ENCODE data around the gene KCNK16.
"Not testable (repeated sequence)": the region's sequence is repeated elsewhere in the genome, so short reads cannot be mapped to it uniquely, and the experiment has no call there.

KCNK16 gene

DNA sequence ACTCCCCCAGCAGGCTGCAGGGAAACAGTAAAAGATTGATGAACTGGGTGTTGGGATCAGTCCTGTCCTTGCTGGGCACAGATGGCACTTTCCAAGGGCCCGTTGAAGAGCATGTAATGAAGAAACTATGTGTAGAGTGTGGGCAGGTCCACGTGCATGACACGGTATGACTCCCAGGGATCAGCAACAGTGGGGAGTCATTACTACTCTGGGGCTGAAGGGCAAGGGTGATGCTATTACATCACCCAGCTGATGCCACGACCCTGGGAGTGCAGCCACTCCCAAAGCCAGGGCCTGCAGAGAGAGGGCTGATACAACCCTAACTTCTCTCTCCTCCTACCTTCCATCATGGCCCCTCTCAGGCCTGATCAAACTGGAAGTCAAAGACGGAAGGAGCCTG is 28.4 kb downstream of the KCNK16 start:
- Histone ChIP-seq H3K4me3 (ENCODE audit: low read depth, low read length) (no peak overlapping the region), H3K36me3 (ENCODE audit: control insufficient read depth, insufficient read depth, low read length) (no peaks in the 10 kb centered on the region), H3K9me3 (ENCODE audit: control insufficient read depth, insufficient read depth, low read depth, low read length) (no peaks in the 10 kb centered on the region), H3K27me3 (ENCODE audit: control insufficient read depth, insufficient read depth, low read length) (no peaks in the 10 kb centered on the region), H3K27ac (ENCODE audit: low read depth, low read length) (no peak overlapping the region), H3K4me1 (ENCODE audit: control insufficient read depth, insufficient read depth, low read length) (peaks cover 27% of the 10 kb centered on the region), H3K9ac (ENCODE audit: low read length) (no peak overlapping the region)

DNA sequence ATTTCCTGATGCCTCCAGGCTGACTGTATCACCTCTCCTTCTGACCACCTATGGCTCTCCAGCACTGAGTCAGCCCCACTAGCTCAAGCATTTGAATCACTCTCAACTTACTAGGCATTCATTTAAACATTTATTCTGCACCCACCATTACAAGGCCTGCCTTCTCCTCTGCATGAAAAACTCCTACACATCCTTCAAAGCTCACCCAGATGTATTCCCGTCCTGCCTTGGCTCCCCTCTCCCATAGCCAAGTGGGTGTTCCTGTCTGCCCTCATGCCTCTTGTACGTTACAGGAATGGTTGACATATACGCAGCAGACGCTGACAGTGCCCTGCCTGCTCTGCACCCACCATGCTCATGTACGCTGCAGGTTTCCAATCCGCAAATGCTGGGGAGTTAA is 29.9 kb downstream of the KCNK16 start:
- no peak overlapping the region for H3K27ac ChIP-seq (ENCODE audit: low read depth, low read length)
- H3K4me3 ChIP-seq (ENCODE audit: low read depth, low read length), result no peak overlapping the region
- peaks cover 27% of the 10 kb centered on the region for H3K4me1 ChIP-seq (ENCODE audit: control insufficient read depth, insufficient read depth, low read length)
- no peaks in the 10 kb centered on the region for H3K9me3 ChIP-seq (ENCODE audit: control insufficient read depth, insufficient read depth, low read depth, low read length)
- no peak overlapping the region for H3K9ac ChIP-seq (ENCODE audit: low read length)
- no peaks in the 10 kb centered on the region for H3K27me3 ChIP-seq (ENCODE audit: control insufficient read depth, insufficient read depth, low read length)
- no peaks in the 10 kb centered on the region for H3K36me3 ChIP-seq (ENCODE audit: control insufficient read depth, insufficient read depth, low read length)

DNA sequence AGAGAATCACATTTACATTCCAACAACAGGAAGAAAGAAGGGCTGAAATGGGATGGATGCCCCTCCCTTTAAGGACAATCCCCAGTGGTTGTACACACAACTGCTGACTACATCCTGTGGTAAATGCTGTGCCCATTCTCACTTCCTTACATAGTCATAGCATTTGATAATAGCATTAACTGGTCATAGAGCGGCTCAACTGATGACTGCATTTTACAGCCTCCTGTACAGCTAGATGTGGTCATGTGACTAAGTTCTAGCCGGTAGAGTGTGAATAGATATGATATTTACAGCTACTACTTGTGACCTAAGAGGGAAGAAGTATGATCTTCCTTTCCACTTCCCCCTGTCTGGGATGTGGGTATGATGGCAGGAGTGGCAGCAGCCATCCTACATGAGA is 33.0 kb downstream of the KCNK16 start:
- H3K9me3 ChIP-seq (ENCODE audit: control insufficient read depth, insufficient read depth, low read depth, low read length), result no peaks in the 10 kb centered on the region

DNA sequence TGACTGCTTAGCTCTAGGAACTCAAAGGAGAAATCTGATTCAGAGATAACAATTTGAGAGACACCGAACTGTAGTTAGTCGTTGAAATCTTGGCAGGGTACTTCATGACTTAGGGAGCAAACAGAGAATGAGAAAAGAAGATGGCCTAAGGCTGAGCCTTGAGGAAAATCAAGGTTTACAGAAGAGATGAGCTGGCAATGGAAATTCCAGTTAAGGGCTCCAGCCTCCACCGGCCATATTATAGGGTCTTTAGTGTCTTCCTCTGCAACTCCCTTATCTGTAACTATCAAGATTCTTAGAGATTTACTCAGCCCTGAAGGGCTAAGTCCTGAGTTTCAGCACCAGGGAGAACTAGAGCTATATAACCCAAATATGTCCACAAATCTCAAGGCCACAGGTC is 34.9 kb downstream of the KCNK16 start:
- Histone ChIP-seq H3K36me3 (ENCODE audit: control insufficient read depth, insufficient read depth, low read length) (no peaks in the 10 kb centered on the region), H3K9ac (ENCODE audit: low read length) (no peak overlapping the region), H3K4me1 (ENCODE audit: control insufficient read depth, insufficient read depth, low read length) (peaks cover 18% of the 10 kb centered on the region), H3K27ac (ENCODE audit: low read depth, low read length) (no peak overlapping the region), H3K27me3 (ENCODE audit: control insufficient read depth, insufficient read depth, low read length) (no peaks in the 10 kb centered on the region), H3K4me3 (ENCODE audit: low read depth, low read length) (no peak overlapping the region), H3K9me3 (ENCODE audit: control insufficient read depth, insufficient read depth, low read depth, low read length) (no peaks in the 10 kb centered on the region)

More for the DNA sequence above, 33.0 kb downstream of the KCNK16 start:
- Histone ChIP-seq H3K4me3 (ENCODE audit: low read depth, low read length) (no peak overlapping the region), H3K4me1 (ENCODE audit: control insufficient read depth, insufficient read depth, low read length) (peaks cover 18% of the 10 kb centered on the region), H3K36me3 (ENCODE audit: control insufficient read depth, insufficient read depth, low read length) (no peaks in the 10 kb centered on the region), H3K27ac (ENCODE audit: low read depth, low read length) (no peak overlapping the region), H3K27me3 (ENCODE audit: control insufficient read depth, insufficient read depth, low read length) (no peaks in the 10 kb centered on the region), H3K9ac (ENCODE audit: low read length) (no peak overlapping the region)

DNA sequence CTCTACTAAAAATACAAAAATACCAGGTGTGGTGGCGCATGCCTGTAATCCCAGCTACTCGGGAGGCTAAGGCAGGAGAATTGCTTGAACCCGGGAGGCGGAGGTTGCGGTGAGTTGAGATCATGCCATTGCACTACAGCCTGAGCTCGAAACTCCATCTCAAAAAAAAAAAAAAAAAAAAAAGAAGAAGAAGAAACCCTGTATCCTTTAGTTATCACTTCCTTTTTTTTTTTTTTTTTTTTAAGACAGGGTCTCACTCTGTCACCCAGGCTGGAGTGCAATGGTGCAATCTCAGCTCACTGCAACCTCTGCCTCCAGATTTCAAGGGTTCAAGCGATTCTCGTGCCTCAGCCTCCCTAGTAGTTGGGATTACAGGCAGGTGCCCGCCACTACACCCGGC is 35.9 kb downstream of the KCNK16 start:
- H3K9ac ChIP-seq (ENCODE audit: low read length); H3K27ac ChIP-seq (ENCODE audit: low read depth, low read length); H3K27me3 ChIP-seq (ENCODE audit: control insufficient read depth, insufficient read depth, low read length); H3K36me3 ChIP-seq (ENCODE audit: control insufficient read depth, insufficient read depth, low read length); H3K9me3 ChIP-seq (ENCODE audit: control insufficient read depth, insufficient read depth, low read depth, low read length); H3K4me3 ChIP-seq (ENCODE audit: low read depth, low read length); H3K4me1 ChIP-seq (ENCODE audit: control insufficient read depth, insufficient read depth, low read length): not testable (repeated sequence)

DNA sequence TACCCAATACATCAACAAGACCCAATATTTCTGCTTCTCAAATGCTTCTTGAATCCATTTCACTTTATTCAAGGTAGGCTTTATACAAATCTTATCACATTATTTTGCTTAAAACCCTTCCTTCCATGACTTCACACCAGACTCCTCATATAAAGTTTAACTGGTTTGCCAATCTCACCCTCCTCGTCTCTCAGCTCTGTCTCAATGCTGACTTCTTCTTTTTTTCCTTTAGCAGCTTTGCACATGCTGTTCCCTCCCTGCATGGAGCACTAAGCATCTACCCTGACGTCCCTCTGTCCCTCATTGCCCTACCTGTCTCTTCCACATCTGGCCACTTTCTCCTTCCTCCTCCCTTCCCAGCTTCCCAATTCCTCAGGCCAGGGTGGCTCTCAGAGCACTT is 39.7 kb downstream of the KCNK16 start:
- H3K27ac ChIP-seq (ENCODE audit: low read depth, low read length), result no peak overlapping the region
- H3K4me1 ChIP-seq (ENCODE audit: control insufficient read depth, insufficient read depth, low read length), result peaks cover 7% of the 10 kb centered on the region; the same call in 1 of the 2 replicates
- no peaks in the 10 kb centered on the region for H3K9me3 ChIP-seq (ENCODE audit: control insufficient read depth, insufficient read depth, low read depth, low read length)
- H3K9ac ChIP-seq (ENCODE audit: low read length), result no peak overlapping the region
- H3K4me3 ChIP-seq (ENCODE audit: low read depth, low read length), result no peak overlapping the region
- H3K27me3 ChIP-seq (ENCODE audit: control insufficient read depth, insufficient read depth, low read length), result no peaks in the 10 kb centered on the region; the same call in 1 of the 2 replicates
- H3K36me3 ChIP-seq (ENCODE audit: control insufficient read depth, insufficient read depth, low read length), result no peaks in the 10 kb centered on the region

DNA sequence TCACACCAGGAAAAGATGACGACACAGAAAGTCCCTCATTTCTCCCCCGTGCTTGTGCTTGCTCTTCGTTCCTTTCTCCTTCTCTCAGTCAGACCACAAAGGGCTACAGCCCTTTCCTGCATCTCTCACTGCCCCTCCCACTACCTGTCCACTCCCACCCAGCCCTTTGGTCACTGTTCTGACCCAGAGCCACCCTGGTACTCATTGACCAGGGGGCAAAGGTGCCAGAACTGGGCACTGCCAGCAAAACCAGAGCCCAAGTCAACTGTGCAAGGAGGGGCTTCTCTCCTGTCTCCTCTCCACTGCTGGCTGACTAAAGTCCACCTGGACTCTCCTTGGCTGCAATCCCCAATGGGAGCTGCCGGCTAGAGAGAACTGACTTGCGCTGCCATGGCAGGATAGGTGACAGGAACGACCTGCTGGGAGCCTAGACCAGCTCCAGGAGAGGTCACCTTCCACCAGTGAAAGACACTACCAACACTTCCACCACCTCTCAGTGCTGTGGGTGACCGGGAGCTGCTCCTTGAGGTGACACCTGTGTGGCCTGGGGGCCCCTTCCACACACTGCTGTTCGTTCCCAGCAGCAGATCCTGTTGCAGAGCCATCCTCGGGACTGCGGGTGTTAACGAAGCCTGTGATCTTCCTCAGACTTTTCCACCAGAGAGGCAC is 41.1 kb downstream of the KCNK16 start:
- Histone ChIP-seq H3K9ac (ENCODE audit: low read length) (no peak overlapping the region), H3K4me1 (ENCODE audit: control insufficient read depth, insufficient read depth, low read length) (peaks cover 7% of the 10 kb centered on the region; the same call in 1 of the 2 replicates), H3K4me3 (ENCODE audit: low read depth, low read length) (no peak overlapping the region), H3K36me3 (ENCODE audit: control insufficient read depth, insufficient read depth, low read length) (no peaks in the 10 kb centered on the region), H3K9me3 (ENCODE audit: control insufficient read depth, insufficient read depth, low read depth, low read length) (no peaks in the 10 kb centered on the region), H3K27me3 (ENCODE audit: control insufficient read depth, insufficient read depth, low read length) (no peaks in the 10 kb centered on the region; the same call in 1 of the 2 replicates), H3K27ac (ENCODE audit: low read depth, low read length) (no peak overlapping the region)

DNA sequence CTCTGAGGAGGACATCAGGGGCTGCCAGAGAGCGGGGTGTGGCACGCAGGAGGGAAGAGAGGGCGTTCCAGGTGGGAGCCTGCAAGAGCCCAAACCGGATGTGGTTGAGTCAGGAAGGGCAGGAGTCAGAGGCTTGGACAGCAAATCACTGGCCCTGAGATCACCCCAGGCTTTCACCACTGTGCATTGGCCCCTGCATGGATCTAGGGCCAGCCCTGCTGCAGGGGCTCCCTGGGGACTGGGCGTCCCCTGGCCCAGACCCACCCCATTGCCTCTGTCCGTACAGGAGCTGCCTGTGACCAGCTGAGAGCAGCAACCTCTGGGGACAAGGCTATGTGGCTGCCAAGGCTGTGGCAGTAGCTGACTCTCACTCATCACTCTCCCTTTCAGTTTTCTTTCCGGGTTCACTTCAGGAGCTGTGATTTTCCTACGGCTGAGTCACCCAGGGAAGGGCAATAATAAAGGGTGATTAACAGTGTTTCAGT is 42.2 kb downstream of the KCNK16 start:
- Histone ChIP-seq H3K9me3 (ENCODE audit: control insufficient read depth, insufficient read depth, low read depth, low read length) (no peaks in the 10 kb centered on the region), H3K36me3 (ENCODE audit: control insufficient read depth, insufficient read depth, low read length) (no peaks in the 10 kb centered on the region), H3K27ac (ENCODE audit: low read depth, low read length) (no peak overlapping the region), H3K27me3 (ENCODE audit: control insufficient read depth, insufficient read depth, low read length) (no peaks in the 10 kb centered on the region; the same call in 1 of the 2 replicates), H3K4me1 (ENCODE audit: control insufficient read depth, insufficient read depth, low read length) (peaks cover 7% of the 10 kb centered on the region; the same call in 1 of the 2 replicates), H3K9ac (ENCODE audit: low read length) (no peak overlapping the region), H3K4me3 (ENCODE audit: low read depth, low read length) (no peak overlapping the region)

DNA sequence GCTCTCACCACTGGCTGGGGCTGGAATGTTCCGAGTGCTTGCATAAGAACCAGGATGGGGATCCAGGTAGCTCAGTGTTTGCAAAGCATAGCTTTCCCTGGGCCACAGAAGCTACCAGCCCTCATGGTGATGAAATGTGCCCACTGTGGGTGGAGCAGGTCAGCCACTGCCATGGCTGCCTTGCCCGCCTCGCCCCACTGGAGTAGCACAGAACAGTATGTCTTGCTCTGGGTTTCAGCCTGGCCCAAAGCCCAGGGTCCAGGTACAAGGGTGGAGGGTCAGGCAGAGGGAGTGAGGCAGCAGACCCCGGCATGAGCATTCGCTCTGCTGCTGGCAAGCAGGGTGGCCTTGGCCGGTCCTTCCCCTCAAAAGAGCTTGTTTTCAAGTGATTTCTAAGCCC is 43.0 kb downstream of the KCNK16 start:
- Histone ChIP-seq H3K27ac (ENCODE audit: low read depth, low read length) (no peak overlapping the region), H3K36me3 (ENCODE audit: control insufficient read depth, insufficient read depth, low read length) (no peaks in the 10 kb centered on the region), H3K9ac (ENCODE audit: low read length) (no peak overlapping the region), H3K27me3 (ENCODE audit: control insufficient read depth, insufficient read depth, low read length) (no peaks in the 10 kb centered on the region; the same call in 1 of the 2 replicates), H3K4me1 (ENCODE audit: control insufficient read depth, insufficient read depth, low read length) (peaks cover 7% of the 10 kb centered on the region; the same call in 1 of the 2 replicates), H3K4me3 (ENCODE audit: low read depth, low read length) (no peak overlapping the region), H3K9me3 (ENCODE audit: control insufficient read depth, insufficient read depth, low read depth, low read length) (no peaks in the 10 kb centered on the region)

DNA sequence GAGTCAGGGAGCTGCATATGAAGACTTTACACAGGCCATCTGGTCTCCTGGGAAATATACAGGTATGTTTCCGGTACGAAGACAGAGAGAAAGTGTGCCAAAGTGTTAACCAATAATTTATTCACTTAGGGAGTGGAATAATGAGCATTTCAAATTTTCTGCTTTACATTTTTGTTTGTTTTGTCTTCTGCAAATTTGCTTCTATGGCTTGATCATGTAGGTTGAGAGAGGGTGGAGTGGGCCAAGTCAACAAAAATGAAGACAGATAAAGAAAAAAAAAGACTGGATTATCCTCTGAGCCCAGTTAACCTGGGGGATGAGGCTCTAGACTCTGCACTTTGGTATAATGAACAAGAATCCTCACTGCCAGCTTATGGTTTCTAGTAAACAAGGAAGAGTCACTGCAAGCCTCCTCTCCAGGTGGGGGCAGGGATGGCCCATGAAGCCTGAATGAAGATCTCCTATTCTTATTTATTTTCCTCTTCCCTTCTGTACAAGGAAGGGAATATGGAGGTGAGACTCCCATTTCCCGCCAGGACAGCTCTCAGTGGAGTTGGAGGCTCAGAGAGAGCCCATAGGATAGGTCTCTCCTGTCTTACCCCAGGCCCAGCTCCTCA is 46.0 kb downstream of the KCNK16 start:
- no peak overlapping the region for H3K4me3 ChIP-seq (ENCODE audit: low read depth, low read length)
- no peaks in the 10 kb centered on the region for H3K36me3 ChIP-seq (ENCODE audit: control insufficient read depth, insufficient read depth, low read length)
- no peak overlapping the region for H3K9ac ChIP-seq (ENCODE audit: low read length)
- H3K27ac ChIP-seq (ENCODE audit: low read depth, low read length), result no peak overlapping the region
- H3K4me1 ChIP-seq (ENCODE audit: control insufficient read depth, insufficient read depth, low read length), result peaks cover 21% of the 10 kb centered on the region
- H3K27me3 ChIP-seq (ENCODE audit: control insufficient read depth, insufficient read depth, low read length), result no peaks in the 10 kb centered on the region; the same call in 1 of the 2 replicates
- H3K9me3 ChIP-seq (ENCODE audit: control insufficient read depth, insufficient read depth, low read depth, low read length), result no peaks in the 10 kb centered on the region

DNA sequence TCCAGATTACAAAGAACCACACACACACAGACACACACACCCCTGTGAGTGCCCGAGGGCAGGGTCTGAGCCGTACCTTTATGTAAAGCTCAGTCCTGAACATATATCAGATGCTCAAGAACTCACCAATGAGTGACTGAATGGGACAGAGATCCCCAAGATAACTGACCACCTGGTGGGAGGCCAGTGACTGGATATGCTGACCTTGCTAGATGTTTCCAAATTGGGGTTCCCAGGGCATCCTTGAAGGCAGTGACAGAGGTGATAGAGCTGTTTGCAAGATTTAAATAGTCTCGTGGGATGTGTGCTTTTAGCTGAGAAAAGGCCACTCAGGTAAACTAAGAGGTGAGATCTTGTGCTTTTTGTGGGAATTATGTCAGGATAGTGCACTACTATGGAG is 47.6 kb downstream of the KCNK16 start:
- no peaks in the 10 kb centered on the region for H3K9me3 ChIP-seq (ENCODE audit: control insufficient read depth, insufficient read depth, low read depth, low read length)
- H3K4me3 ChIP-seq (ENCODE audit: low read depth, low read length), result no peak overlapping the region
- H3K36me3 ChIP-seq (ENCODE audit: control insufficient read depth, insufficient read depth, low read length), result no peaks in the 10 kb centered on the region
- no peaks in the 10 kb centered on the region for H3K27me3 ChIP-seq (ENCODE audit: control insufficient read depth, insufficient read depth, low read length)
- no peak overlapping the region for H3K27ac ChIP-seq (ENCODE audit: low read depth, low read length)
- peaks cover 14% of the 10 kb centered on the region for H3K4me1 ChIP-seq (ENCODE audit: control insufficient read depth, insufficient read depth, low read length)
- H3K9ac ChIP-seq (ENCODE audit: low read length), result no peak overlapping the region

Data from HUES6 (cell line).